Right ventricle myocardium superior (tissue), 1 donor: ENCODE measurements around the gene MBD3. TPM values are rescaled to one million over a fixed set of nuclear protein-coding genes. Genes with fewer than 3 reads are reported as not detected.

Experiments
- ATAC-seq: fragments of 200-7000 bp; cut with Tn5 transposase; one replicate; pipeline ENCODE4 v1.9.1; 2020; ENCODE audit warnings: mild to moderate bottlenecking; ENCODE audit not compliant: poor library complexity
- DNase-seq: peaks from one replicate; pipeline ENCODE4 v3.0.0-alpha.2; 2020
- intact Hi-C: fragments of 100-400 bp; cut with DNase I; formaldehyde crosslinking; loops from one replicate; pipeline ENCODE4 v1.11.2; 2022
- total RNA-seq: library from RNA; stranded (reverse); fragmentation: NEBNext Ultra II Directional; extraction: Animal tissue kit (Norgen Biotek cat#: 25700); gene quantifications from one replicate; pipeline ENCODE4 v1.2.1, GENCODE V29; 2021
- donor health status: DM: no; HTN: yes; CAD: no; lungs with severe emphysema.

MBD3 gene
- total RNA-seq, 1 donor from 2014 or later = 52.4 TPM

- DNase-seq (peak; percentile 74), ATAC-seq (peak; percentile 76)
- intact Hi-C loops = no loop called here
Observed at GRCh38 chr19:1577090-1577928, 15.4 kb downstream of the MBD3 start.

GRCh38 chr19:1576242-1577089 is 16.2 kb downstream of the MBD3 start:
- intact Hi-C loops = no loop called here
- DNase-seq (no peak), ATAC-seq (no peak)

- intact Hi-C loops = no loop called here
- no peak for DNase-seq
- no peak for ATAC-seq
Observed at GRCh38 chr19:1575323-1576241, 17.1 kb downstream of the MBD3 start.

GRCh38 chr19:1574354-1575136 is 18.1 kb downstream of the MBD3 start:
- intact Hi-C loops = no loop called here
- no peak for DNase-seq

GRCh38 chr19:1572795-1573194 is 19.9 kb downstream of the MBD3 start:
- DNase-seq = no peak
- intact Hi-C loops = no loop called here
- ATAC-seq = no peak

More at GRCh38 chr19:1574354-1575136, 18.1 kb downstream of the MBD3 start:
- no peak for ATAC-seq

- intact Hi-C loops = no loop called here
- no peak for ATAC-seq
- no peak for DNase-seq
Observed at GRCh38 chr19:1571358-1571757, 21.3 kb downstream of the MBD3 start.

GRCh38 chr19:1570836-1571235 is 21.8 kb downstream of the MBD3 start:
- ATAC-seq = no peak
- intact Hi-C loops = no loop called here
- DNase-seq = no peak

- DNase-seq = no peak
- intact Hi-C loops = no loop called here
- no peak for ATAC-seq
Observed at GRCh38 chr19:1569997-1570396, 22.7 kb downstream of the MBD3 start.

- DNase-seq (peak; percentile 86), ATAC-seq (peak; percentile 89)
- intact Hi-C loops = no loop called here
Observed at GRCh38 chr19:1568320-1569019, 24.2 kb downstream of the MBD3 start, which contains the start of gene MEX3D. MEX3D (minus strand) TSS chr19:1568325; CDS start chr19:1568058, 267 bp downstream.

GRCh38 chr19:1567848-1568227 is 24.8 kb downstream of the MBD3 start:
- intact Hi-C loops = no loop called here
- DNase-seq (no peak), ATAC-seq (no peak)

- intact Hi-C loops = no loop called here
- ATAC-seq = peak; percentile 42
- peak; percentile 64 for DNase-seq
Observed at GRCh38 chr19:1567116-1567847, 25.4 kb downstream of the MBD3 start.

- DNase-seq = peak; percentile 75
- ATAC-seq = peak; percentile 80
- intact Hi-C loops = no loop called here
Observed at GRCh38 chr19:1566392-1567115, 26.1 kb downstream of the MBD3 start.

GRCh38 chr19:1563251-1563650 is 29.4 kb downstream of the MBD3 start:
- DNase-seq (no peak), ATAC-seq (no peak)

GRCh38 chr19:1561236-1561842 is 31.3 kb downstream of the MBD3 start:
- no peak for ATAC-seq
- DNase-seq = no peak
- intact Hi-C loops = no loop called here

More at GRCh38 chr19:1563251-1563650, 29.4 kb downstream of the MBD3 start:
- intact Hi-C loops = no loop called here

GRCh38 chr19:1560286-1560882 is 32.3 kb downstream of the MBD3 start:
- intact Hi-C loops = no loop called here
- ATAC-seq = no peak
- no peak for DNase-seq
